K562 (cell line): ENCODE data around the gene MOSPD3. TPM values are rescaled to one million over a fixed set of nuclear protein-coding genes. Genes with fewer than 3 reads are reported as not detected.

Experiments
- CC2D1A ChIP-seq: fragments of 450-650 bp; IDR thresholded peaks from 2 replicates; pipeline ENCODE4 v1.6.1; 2017; ENCODE audit warnings: mild to moderate bottlenecking
- CHD1 ChIP-seq: fragments of 200-600 bp; sonication (generic); IDR thresholded peaks from one replicate; pipeline ENCODE4 v1.6.1; 2012; ENCODE audit warnings: mild to moderate bottlenecking, moderate library complexity, low read length, inconsistent platforms
- FOXA1 ChIP-seq: fragments of 450-650 bp; IDR thresholded peaks from 2 replicates; pipeline ENCODE4 v1.6.1; 2016; ENCODE audit warnings: mild to moderate bottlenecking, borderline replicate concordance
- HDAC6 ChIP-seq: IDR thresholded peaks from 2 replicates; pipeline ENCODE4 v1.6.1; 2012; ENCODE audit warnings: low read depth, mild to moderate bottlenecking, control low read depth, inconsistent platforms, low read length, moderate library complexity
- MBD1 ChIP-seq: fragments of 250-450 bp; sonication (Bioruptor Pico); IDR thresholded peaks from 2 replicates; pipeline ENCODE4 v1.8.0; 2022; ENCODE audit warnings: inconsistent platforms
- PRMT5 ChIP-seq: sonication (generic); formaldehyde crosslinking; IDR thresholded peaks from 2 replicates; pipeline ENCODE4 v1.5.0; 2020; ENCODE audit warnings: missing genetic modification reagents
- RAD21 ChIP-seq, 2 experiments: fragments of 250-450 bp in 1 of 2; fragments of 450-650 bp in 1 of 2; sonication (Bioruptor Pico) in 1 of 2; formaldehyde crosslinking in 1 of 2; IDR thresholded peaks in 1 of 2; conservative IDR thresholded peaks in 1 of 2; 2 replicates each; pipeline versions ENCODE4 v1.4.0 to v1.8.0; 2020 to 2022; ENCODE audit warnings: mild to moderate bottlenecking in 2 of 2, moderate library complexity in 1 of 2
- TAL1 ChIP-seq: fragments of 450-650 bp; IDR thresholded peaks from 2 replicates; pipeline ENCODE4 v1.6.1; 2016; ENCODE audit warnings: mild to moderate bottlenecking
- ZZZ3 ChIP-seq: fragments of 450-650 bp; IDR thresholded peaks from 2 replicates; pipeline ENCODE4 v1.6.1; 2016; ENCODE audit warnings: antibody characterized with exemption, mild to moderate bottlenecking, moderate library complexity
- polyA plus RNA-seq, 8 experiments: library from polyadenylated mRNA; depleted of rRNA in 4 of 8; stranded (reverse) in 5 of 8; unstranded in 3 of 8; fragments of >200 nt; fragmentation: Nextera tagmentation in 2 of 8; fragmentation: Illumina TruSeq in 1 of 8; extraction: Ambion mirVana in 2 of 8; extraction: Trizol in 1 of 8; gene quantifications; 2 replicates each; pipeline versions ENCODE4 v1.2.1 to v1.2.3, GENCODE V29; 2011 to 2014; ENCODE audit warnings: inconsistent platforms in 1 of 8, missing spikeins in 1 of 8
- total RNA-seq, 7 experiments: library from RNA; depleted of rRNA in 6 of 7; stranded (reverse); fragments of >200 nt in 6 of 7; fragmentation: Illumina TruSeq in 2 of 7; extraction: Trizol in 2 of 7; gene quantifications; 2 replicates each; pipeline versions ENCODE4 v1.2.1 to v1.2.3, GENCODE V29; 2011 to 2021; ENCODE audit warnings: low replicate concordance in 1 of 7
- TF ChIP-seq, protein P1 (sequence below), 2 experiments: fragments of 450-650 bp; formaldehyde crosslinking in 1 of 2; IDR thresholded peaks; 2 replicates each; pipeline versions ENCODE4 v1.4.0 to v1.6.1; 2014 to 2020; ENCODE audit warnings: mild to moderate bottlenecking in 2 of 2, borderline replicate concordance in 1 of 2, low read depth in 1 of 2
- TF ChIP-seq, protein P2 (sequence below), 2 experiments: IDR thresholded peaks; 2 replicates each; pipeline ENCODE4 v1.6.1; 2011; ENCODE audit warnings: borderline replicate concordance in 1 of 2, control low read depth in 1 of 2, low read depth in 1 of 2, low read length in 1 of 2, mild to moderate bottlenecking in 1 of 2, mixed read lengths in 1 of 2, moderate library complexity in 1 of 2; ENCODE audit not compliant: insufficient read depth in 1 of 2, insufficient read length in 1 of 2, poor library complexity in 1 of 2, severe bottlenecking in 1 of 2; ENCODE audit errors: extremely low read depth in 1 of 2
- TF ChIP-seq, protein P3 (sequence below): fragments of 250-450 bp; sonication (Bioruptor Pico); IDR thresholded peaks from 2 replicates; pipeline ENCODE4 v1.5.1; 2021; ENCODE audit warnings: mild to moderate bottlenecking

Gene MOSPD3
- total and polyA plus RNA-seq, 9 of the 15 experiments (the other 6 are each of a cell fraction or from before 2014, with no cell fraction given): 1.4 to 32.1 (median 7.3) TPM

DNA sequence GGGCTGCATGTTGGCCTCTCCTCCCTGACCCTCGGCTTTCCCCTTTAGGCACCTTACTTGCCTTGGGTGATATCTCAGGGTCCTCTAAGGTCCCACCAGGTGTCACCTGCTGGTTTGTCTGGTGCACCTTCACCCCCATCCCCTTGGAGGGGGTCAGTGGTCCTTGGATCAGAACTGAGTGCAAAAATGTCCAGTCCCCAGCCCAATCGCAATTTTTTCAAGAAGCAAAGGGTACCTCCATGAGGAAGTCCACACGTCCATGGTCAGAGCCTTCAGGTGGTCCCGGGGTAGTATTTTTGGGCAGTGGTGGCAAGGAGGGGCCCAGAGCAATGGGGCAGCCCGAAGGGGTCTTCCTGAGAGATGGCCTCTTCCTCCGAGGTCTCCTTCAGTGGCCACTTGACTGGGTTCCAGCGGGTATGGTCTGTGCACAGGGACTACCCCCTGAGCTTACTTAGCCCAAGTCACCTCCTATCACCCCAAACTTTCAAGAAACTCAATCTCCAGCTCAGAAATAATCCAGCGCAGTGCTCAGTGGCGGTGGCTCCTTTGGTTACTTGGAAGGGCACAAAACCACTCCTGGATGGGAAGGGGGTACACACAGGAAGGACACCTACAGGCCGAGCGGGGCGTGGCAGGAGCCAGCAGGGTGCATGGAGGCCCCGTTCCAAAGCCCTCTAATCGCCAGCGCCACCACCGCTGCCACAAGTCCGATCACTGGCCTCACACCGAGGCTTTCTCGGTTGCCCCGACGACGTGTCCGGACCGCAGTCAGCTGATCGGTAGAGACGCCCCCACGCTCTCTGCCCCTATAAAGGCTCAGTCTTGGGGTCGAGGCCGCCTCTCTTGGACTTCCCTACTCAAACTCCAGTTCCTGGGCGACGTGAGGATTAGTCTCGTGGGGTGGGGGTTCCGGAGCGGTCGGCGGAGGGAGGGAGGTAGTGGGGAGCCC is 43.2 kb upstream of the MOSPD3 start (continued):
- TF ChIP-seq, protein P1, sequence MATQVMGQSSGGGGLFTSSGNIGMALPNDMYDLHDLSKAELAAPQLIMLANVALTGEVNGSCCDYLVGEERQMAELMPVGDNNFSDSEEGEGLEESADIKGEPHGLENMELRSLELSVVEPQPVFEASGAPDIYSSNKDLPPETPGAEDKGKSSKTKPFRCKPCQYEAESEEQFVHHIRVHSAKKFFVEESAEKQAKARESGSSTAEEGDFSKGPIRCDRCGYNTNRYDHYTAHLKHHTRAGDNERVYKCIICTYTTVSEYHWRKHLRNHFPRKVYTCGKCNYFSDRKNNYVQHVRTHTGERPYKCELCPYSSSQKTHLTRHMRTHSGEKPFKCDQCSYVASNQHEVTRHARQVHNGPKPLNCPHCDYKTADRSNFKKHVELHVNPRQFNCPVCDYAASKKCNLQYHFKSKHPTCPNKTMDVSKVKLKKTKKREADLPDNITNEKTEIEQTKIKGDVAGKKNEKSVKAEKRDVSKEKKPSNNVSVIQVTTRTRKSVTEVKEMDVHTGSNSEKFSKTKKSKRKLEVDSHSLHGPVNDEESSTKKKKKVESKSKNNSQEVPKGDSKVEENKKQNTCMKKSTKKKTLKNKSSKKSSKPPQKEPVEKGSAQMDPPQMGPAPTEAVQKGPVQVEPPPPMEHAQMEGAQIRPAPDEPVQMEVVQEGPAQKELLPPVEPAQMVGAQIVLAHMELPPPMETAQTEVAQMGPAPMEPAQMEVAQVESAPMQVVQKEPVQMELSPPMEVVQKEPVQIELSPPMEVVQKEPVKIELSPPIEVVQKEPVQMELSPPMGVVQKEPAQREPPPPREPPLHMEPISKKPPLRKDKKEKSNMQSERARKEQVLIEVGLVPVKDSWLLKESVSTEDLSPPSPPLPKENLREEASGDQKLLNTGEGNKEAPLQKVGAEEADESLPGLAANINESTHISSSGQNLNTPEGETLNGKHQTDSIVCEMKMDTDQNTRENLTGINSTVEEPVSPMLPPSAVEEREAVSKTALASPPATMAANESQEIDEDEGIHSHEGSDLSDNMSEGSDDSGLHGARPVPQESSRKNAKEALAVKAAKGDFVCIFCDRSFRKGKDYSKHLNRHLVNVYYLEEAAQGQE (IDR thresholded peaks at IDR 0.05; ENCODE audit: borderline replicate concordance): peak; percentile 28
- TF ChIP-seq, protein P1 (CRISPR knock-in tag; IDR thresholded peaks at IDR 0.05; ENCODE audit: low read depth): no peak
- TF ChIP-seq PRMT5 (no peak), RAD21 (CRISPR knock-in tag; conservative IDR thresholded peaks at IDR 0.05 in 1 of 2, IDR thresholded peaks at IDR 0.05 in 1 of 2) (peak; percentile 8 to 49; a peak in 2 of 4 replicates), MBD1 (CRISPR knock-in tag) (no peak), FOXA1 (no peak), CC2D1A (0 out of 2 replicates have a peak, but pooled peaks have one; percentile 17), CHD1 (no peak), HDAC6 (no peak), ZZZ3 (no peak), TAL1 (no peak)
- TF ChIP-seq, protein P2, sequence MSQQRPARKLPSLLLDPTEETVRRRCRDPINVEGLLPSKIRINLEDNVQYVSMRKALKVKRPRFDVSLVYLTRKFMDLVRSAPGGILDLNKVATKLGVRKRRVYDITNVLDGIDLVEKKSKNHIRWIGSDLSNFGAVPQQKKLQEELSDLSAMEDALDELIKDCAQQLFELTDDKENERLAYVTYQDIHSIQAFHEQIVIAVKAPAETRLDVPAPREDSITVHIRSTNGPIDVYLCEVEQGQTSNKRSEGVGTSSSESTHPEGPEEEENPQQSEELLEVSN (IDR thresholded peaks at IDR 0.05; ENCODE audit: borderline replicate concordance in 1 of 2, extremely low read depth in 1 of 2, insufficient read depth in 1 of 2, insufficient read length in 1 of 2, low read depth in 1 of 2, low read length in 1 of 2, poor library complexity in 1 of 2, severe bottlenecking in 1 of 2): peak in 1 of 2 experiments; percentile 25
- TF ChIP-seq, protein P3, sequence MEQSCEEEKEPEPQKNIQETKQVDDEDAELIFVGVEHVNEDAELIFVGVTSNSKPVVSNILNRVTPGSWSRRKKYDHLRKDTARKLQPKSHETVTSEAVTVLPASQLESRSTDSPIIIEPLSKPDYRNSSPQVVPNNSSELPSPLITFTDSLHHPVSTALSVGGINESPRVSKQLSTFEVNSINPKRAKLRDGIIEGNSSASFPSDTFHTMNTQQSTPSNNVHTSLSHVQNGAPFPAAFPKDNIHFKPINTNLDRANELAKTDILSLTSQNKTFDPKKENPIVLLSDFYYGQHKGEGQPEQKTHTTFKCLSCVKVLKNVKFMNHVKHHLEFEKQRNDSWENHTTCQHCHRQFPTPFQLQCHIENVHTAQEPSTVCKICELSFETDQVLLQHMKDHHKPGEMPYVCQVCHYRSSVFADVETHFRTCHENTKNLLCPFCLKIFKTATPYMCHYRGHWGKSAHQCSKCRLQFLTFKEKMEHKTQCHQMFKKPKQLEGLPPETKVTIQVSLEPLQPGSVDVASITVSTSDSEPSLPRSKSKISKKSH (CRISPR knock-in tag): no peak
